ENCODE data around the gene NECAB3.
"Not testable (repeated sequence)": the region's sequence is repeated elsewhere in the genome, so short reads cannot be mapped to it uniquely, and the experiment has no call there.

The NECAB3 gene

GRCh38 chr20:33645396-33645795 is 28.8 kb downstream of the NECAB3 start:
- H3K9ac ChIP-seq (ENCODE audit: low read length in 2 of 2) = no peak overlapping the region
- no peak overlapping the region for H3K4me3 ChIP-seq (ENCODE audit: low read length in 2 of 2)
- H3K27ac ChIP-seq (ENCODE audit: low read length) = no peak overlapping the region
- H3K9me3 ChIP-seq (ENCODE audit: control insufficient read depth in 2 of 2, low read length in 2 of 2) = no peaks in the 10 kb centered on the region
- H3K36me3 ChIP-seq (ENCODE audit: control insufficient read depth in 2 of 2, insufficient read depth in 2 of 2, low read length in 2 of 2) = peaks cover 34 to 42% of the 10 kb centered on the region in 2 donors
- no peaks in the 10 kb centered on the region for H3K27me3 ChIP-seq (ENCODE audit: control insufficient read depth in 1 of 2, insufficient read depth in 2 of 2, low read length in 2 of 2)
- H3K4me1 ChIP-seq (ENCODE audit: control insufficient read depth, insufficient read depth, low read length) = peaks cover 25% of the 10 kb centered on the region

GRCh38 chr20:33645072-33645358 is 29.2 kb downstream of the NECAB3 start:
- Histone ChIP-seq H3K9me3 (ENCODE audit: control insufficient read depth in 2 of 2, low read length in 2 of 2) (no peaks in the 10 kb centered on the region), H3K4me3 (ENCODE audit: low read length in 2 of 2) (no peak overlapping the region), H3K9ac (ENCODE audit: low read length in 2 of 2) (no peak overlapping the region), H3K27me3 (ENCODE audit: control insufficient read depth in 1 of 2, insufficient read depth in 2 of 2, low read length in 2 of 2) (no peaks in the 10 kb centered on the region), H3K4me1 (ENCODE audit: control insufficient read depth, insufficient read depth, low read length) (peaks cover 25% of the 10 kb centered on the region), H3K27ac (ENCODE audit: low read length) (no peak overlapping the region), H3K36me3 (ENCODE audit: control insufficient read depth in 2 of 2, insufficient read depth in 2 of 2, low read length in 2 of 2) (peaks cover 38 to 45% of the 10 kb centered on the region in 2 donors)

- no peak overlapping the region for H3K4me3 ChIP-seq (ENCODE audit: low read length in 2 of 2)
- no peaks in the 10 kb centered on the region for H3K27me3 ChIP-seq (ENCODE audit: control insufficient read depth in 1 of 2, insufficient read depth in 2 of 2, low read length in 2 of 2)
- H3K9ac ChIP-seq (ENCODE audit: low read length in 2 of 2) = no peak overlapping the region
- H3K27ac ChIP-seq (ENCODE audit: low read length) = no peak overlapping the region
- H3K36me3 ChIP-seq (ENCODE audit: control insufficient read depth in 2 of 2, insufficient read depth in 2 of 2, low read length in 2 of 2) = peaks cover 41 to 48% of the 10 kb centered on the region in 2 donors
- H3K9me3 ChIP-seq (ENCODE audit: control insufficient read depth in 2 of 2, low read length in 2 of 2) = no peaks in the 10 kb centered on the region
- H3K4me1 ChIP-seq (ENCODE audit: control insufficient read depth, insufficient read depth, low read length) = peaks cover 24% of the 10 kb centered on the region
Observed at GRCh38 chr20:33644313-33645071, 29.7 kb downstream of the NECAB3 start.

- no peak overlapping the region for H3K9ac ChIP-seq (ENCODE audit: low read length in 2 of 2)
- peaks cover 3% of the 10 kb centered on the region for H3K4me1 ChIP-seq (ENCODE audit: control insufficient read depth, insufficient read depth, low read length)
- H3K9me3 ChIP-seq (ENCODE audit: control insufficient read depth in 2 of 2, low read length in 2 of 2) = no peaks in the 10 kb centered on the region
- no peaks in the 10 kb centered on the region for H3K27me3 ChIP-seq (ENCODE audit: control insufficient read depth in 1 of 2, insufficient read depth in 2 of 2, low read length in 2 of 2)
- peaks cover 49 to 60% of the 10 kb centered on the region in 2 donors for H3K36me3 ChIP-seq (ENCODE audit: control insufficient read depth in 2 of 2, insufficient read depth in 2 of 2, low read length in 2 of 2)
- no peak overlapping the region for H3K4me3 ChIP-seq (ENCODE audit: low read length in 2 of 2)
- no peak overlapping the region for H3K27ac ChIP-seq (ENCODE audit: low read length)
Observed at GRCh38 chr20:33640287-33640686, 33.9 kb downstream of the NECAB3 start.

GRCh38 chr20:33636776-33637175 is 37.5 kb downstream of the NECAB3 start:
- H3K9ac ChIP-seq (ENCODE audit: low read length in 2 of 2) = no peak overlapping the region
- H3K27me3 ChIP-seq (ENCODE audit: control insufficient read depth in 1 of 2, insufficient read depth in 2 of 2, low read length in 2 of 2) = no peaks in the 10 kb centered on the region
- H3K9me3 ChIP-seq (ENCODE audit: control insufficient read depth in 2 of 2, low read length in 2 of 2) = no peaks in the 10 kb centered on the region
- H3K27ac ChIP-seq (ENCODE audit: low read length) = no peak overlapping the region
- peaks cover 32 to 42% of the 10 kb centered on the region in 2 donors for H3K36me3 ChIP-seq (ENCODE audit: control insufficient read depth in 2 of 2, insufficient read depth in 2 of 2, low read length in 2 of 2)
- H3K4me1 ChIP-seq (ENCODE audit: control insufficient read depth, insufficient read depth, low read length) = no peaks in the 10 kb centered on the region
- no peak overlapping the region for H3K4me3 ChIP-seq (ENCODE audit: low read length in 2 of 2)

GRCh38 chr20:33635341-33635740 is 38.9 kb downstream of the NECAB3 start:
- H3K27me3 ChIP-seq (ENCODE audit: control insufficient read depth in 1 of 2, insufficient read depth in 2 of 2, low read length in 2 of 2) = no peaks in the 10 kb centered on the region
- H3K27ac ChIP-seq (ENCODE audit: low read length) = no peak overlapping the region
- no peaks in the 10 kb centered on the region for H3K9me3 ChIP-seq (ENCODE audit: control insufficient read depth in 2 of 2, low read length in 2 of 2)
- H3K4me1 ChIP-seq (ENCODE audit: control insufficient read depth, insufficient read depth, low read length) = no peaks in the 10 kb centered on the region
- peaks cover 37 to 43% of the 10 kb centered on the region in 2 donors for H3K36me3 ChIP-seq (ENCODE audit: control insufficient read depth in 2 of 2, insufficient read depth in 2 of 2, low read length in 2 of 2)
- H3K4me3 ChIP-seq (ENCODE audit: low read length in 2 of 2) = no peak overlapping the region
- no peak overlapping the region for H3K9ac ChIP-seq (ENCODE audit: low read length in 2 of 2)

- H3K4me3 ChIP-seq (ENCODE audit: low read length in 2 of 2); H3K9ac ChIP-seq (ENCODE audit: low read length in 2 of 2); H3K4me1 ChIP-seq (ENCODE audit: control insufficient read depth, insufficient read depth, low read length); H3K27me3 ChIP-seq (ENCODE audit: control insufficient read depth in 1 of 2, insufficient read depth in 2 of 2, low read length in 2 of 2); H3K27ac ChIP-seq (ENCODE audit: low read length); H3K9me3 ChIP-seq (ENCODE audit: control insufficient read depth in 2 of 2, low read length in 2 of 2): not testable (repeated sequence)
- peaks cover 39 to 44% of the 10 kb centered on the region in 2 donors for H3K36me3 ChIP-seq (ENCODE audit: control insufficient read depth in 2 of 2, insufficient read depth in 2 of 2, low read length in 2 of 2)
Observed at GRCh38 chr20:33631910-33632309, 42.3 kb downstream of the NECAB3 start.

- H3K4me1 ChIP-seq (ENCODE audit: control insufficient read depth, insufficient read depth, low read length) = no peaks in the 10 kb centered on the region
- no peak overlapping the region for H3K27ac ChIP-seq (ENCODE audit: low read length)
- H3K4me3 ChIP-seq (ENCODE audit: low read length in 2 of 2) = no peak overlapping the region
- H3K9me3 ChIP-seq (ENCODE audit: control insufficient read depth in 2 of 2, low read length in 2 of 2) = no peaks in the 10 kb centered on the region
- H3K27me3 ChIP-seq (ENCODE audit: control insufficient read depth in 1 of 2, insufficient read depth in 2 of 2, low read length in 2 of 2) = no peaks in the 10 kb centered on the region
- peaks cover 41 to 43% of the 10 kb centered on the region in 2 donors for H3K36me3 ChIP-seq (ENCODE audit: control insufficient read depth in 2 of 2, insufficient read depth in 2 of 2, low read length in 2 of 2)
- no peak overlapping the region for H3K9ac ChIP-seq (ENCODE audit: low read length in 2 of 2)
Observed at GRCh38 chr20:33630507-33630906, 43.7 kb downstream of the NECAB3 start.

- H3K36me3 ChIP-seq (ENCODE audit: control insufficient read depth in 2 of 2, insufficient read depth in 2 of 2, low read length in 2 of 2) = peaks cover 43 to 49% of the 10 kb centered on the region in 2 donors
Observed at GRCh38 chr20:33629979-33630378, 44.2 kb downstream of the NECAB3 start.

GRCh38 chr20:33629533-33629932 is 44.7 kb downstream of the NECAB3 start:
- Histone ChIP-seq H3K4me1 (ENCODE audit: control insufficient read depth, insufficient read depth, low read length) (no peaks in the 10 kb centered on the region), H3K27me3 (ENCODE audit: control insufficient read depth in 1 of 2, insufficient read depth in 2 of 2, low read length in 2 of 2) (no peaks in the 10 kb centered on the region), H3K36me3 (ENCODE audit: control insufficient read depth in 2 of 2, insufficient read depth in 2 of 2, low read length in 2 of 2) (peaks cover 47 to 53% of the 10 kb centered on the region in 2 donors), H3K27ac (ENCODE audit: low read length) (no peak overlapping the region), H3K9me3 (ENCODE audit: control insufficient read depth in 2 of 2, low read length in 2 of 2) (no peaks in the 10 kb centered on the region), H3K9ac (ENCODE audit: low read length in 2 of 2) (no peak overlapping the region), H3K4me3 (ENCODE audit: low read length in 2 of 2) (no peak overlapping the region)

More at GRCh38 chr20:33629979-33630378, 44.2 kb downstream of the NECAB3 start:
- Histone ChIP-seq H3K9ac (ENCODE audit: low read length in 2 of 2) (no peak overlapping the region), H3K27ac (ENCODE audit: low read length) (no peak overlapping the region), H3K9me3 (ENCODE audit: control insufficient read depth in 2 of 2, low read length in 2 of 2) (no peaks in the 10 kb centered on the region), H3K4me3 (ENCODE audit: low read length in 2 of 2) (no peak overlapping the region), H3K27me3 (ENCODE audit: control insufficient read depth in 1 of 2, insufficient read depth in 2 of 2, low read length in 2 of 2) (no peaks in the 10 kb centered on the region), H3K4me1 (ENCODE audit: control insufficient read depth, insufficient read depth, low read length) (no peaks in the 10 kb centered on the region)

- no peaks in the 10 kb centered on the region for H3K4me1 ChIP-seq (ENCODE audit: control insufficient read depth, insufficient read depth, low read length)
- no peak overlapping the region for H3K27ac ChIP-seq (ENCODE audit: low read length)
- H3K9ac ChIP-seq (ENCODE audit: low read length in 2 of 2) = no peak overlapping the region
- no peaks in the 10 kb centered on the region for H3K27me3 ChIP-seq (ENCODE audit: control insufficient read depth in 1 of 2, insufficient read depth in 2 of 2, low read length in 2 of 2)
- H3K4me3 ChIP-seq (ENCODE audit: low read length in 2 of 2) = no peak overlapping the region
- peaks cover 46 to 64% of the 10 kb centered on the region in 2 donors for H3K36me3 ChIP-seq (ENCODE audit: control insufficient read depth in 2 of 2, insufficient read depth in 2 of 2, low read length in 2 of 2)
- H3K9me3 ChIP-seq (ENCODE audit: control insufficient read depth in 2 of 2, low read length in 2 of 2) = no peaks in the 10 kb centered on the region
Observed at GRCh38 chr20:33627577-33628216, 46.5 kb downstream of the NECAB3 start.

Data from stomach smooth muscle (tissue), 2 donors.